Vagina (tissue), 2 donors: ENCODE measurements around the gene MXD3.

ENCODE experiments used
- POLR2A ChIP-seq, 2 donors: fragments of 450-650 bp; IDR thresholded peaks; one replicate each; pipeline ENCODE4 v1.6.1; 2017; ENCODE audit warnings: antibody characterized with exemption in 2 of 2, mild to moderate bottlenecking in 2 of 2, moderate library complexity in 2 of 2
- TF ChIP-seq, protein P1 (sequence below), 3 experiments: fragments of 450-650 bp in 2 of 3; fragments of 200-600 bp in 1 of 3; sonication (generic) in 1 of 3; IDR thresholded peaks; one replicate each; pipeline ENCODE4 v1.5.1; 2017 to 2019; ENCODE audit warnings: antibody characterized with exemption in 3 of 3, mild to moderate bottlenecking in 2 of 3, moderate library complexity in 2 of 3

- TF ChIP-seq, protein P1, sequence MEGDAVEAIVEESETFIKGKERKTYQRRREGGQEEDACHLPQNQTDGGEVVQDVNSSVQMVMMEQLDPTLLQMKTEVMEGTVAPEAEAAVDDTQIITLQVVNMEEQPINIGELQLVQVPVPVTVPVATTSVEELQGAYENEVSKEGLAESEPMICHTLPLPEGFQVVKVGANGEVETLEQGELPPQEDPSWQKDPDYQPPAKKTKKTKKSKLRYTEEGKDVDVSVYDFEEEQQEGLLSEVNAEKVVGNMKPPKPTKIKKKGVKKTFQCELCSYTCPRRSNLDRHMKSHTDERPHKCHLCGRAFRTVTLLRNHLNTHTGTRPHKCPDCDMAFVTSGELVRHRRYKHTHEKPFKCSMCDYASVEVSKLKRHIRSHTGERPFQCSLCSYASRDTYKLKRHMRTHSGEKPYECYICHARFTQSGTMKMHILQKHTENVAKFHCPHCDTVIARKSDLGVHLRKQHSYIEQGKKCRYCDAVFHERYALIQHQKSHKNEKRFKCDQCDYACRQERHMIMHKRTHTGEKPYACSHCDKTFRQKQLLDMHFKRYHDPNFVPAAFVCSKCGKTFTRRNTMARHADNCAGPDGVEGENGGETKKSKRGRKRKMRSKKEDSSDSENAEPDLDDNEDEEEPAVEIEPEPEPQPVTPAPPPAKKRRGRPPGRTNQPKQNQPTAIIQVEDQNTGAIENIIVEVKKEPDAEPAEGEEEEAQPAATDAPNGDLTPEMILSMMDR (IDR thresholded peaks at IDR 0.05) = no peak
- TF ChIP-seq POLR2A (IDR thresholded peaks at IDR 0.05) = no peak
Measured at GRCh38 chr5:177261510-177261909, 50.2 kb downstream of the MXD3 start.
